Gastroesophageal sphincter (tissue), 3 donors: ENCODE measurements around the gene BMP10.

Experiments
- EP300 ChIP-seq: sonication (generic); formaldehyde crosslinking; IDR thresholded peaks from one replicate; pipeline ENCODE4 v1.6.1; 2017; ENCODE audit warnings: antibody characterized with exemption, mild to moderate bottlenecking
- POLR2A ChIP-seq, 2 donors: fragments of 450-650 bp; IDR thresholded peaks; one replicate each; pipeline ENCODE4 v1.6.1; 2017; ENCODE audit warnings: antibody characterized with exemption in 2 of 2, mild to moderate bottlenecking in 2 of 2, moderate library complexity in 1 of 2
- POLR2AphosphoS5 ChIP-seq: sonication (generic); formaldehyde crosslinking; IDR thresholded peaks from one replicate; pipeline ENCODE4 v1.6.1; 2017; ENCODE audit warnings: antibody characterized with exemption
- TF ChIP-seq, protein P1 (sequence below), 4 experiments: fragments of 200-600 bp in 2 of 4; fragments of 450-650 bp in 2 of 4; sonication (generic) in 1 of 4; IDR thresholded peaks; one replicate each; pipeline ENCODE4 v1.5.1; 2017 to 2019; ENCODE audit warnings: antibody characterized with exemption in 4 of 4, mild to moderate bottlenecking in 2 of 4, moderate library complexity in 2 of 4

DNA sequence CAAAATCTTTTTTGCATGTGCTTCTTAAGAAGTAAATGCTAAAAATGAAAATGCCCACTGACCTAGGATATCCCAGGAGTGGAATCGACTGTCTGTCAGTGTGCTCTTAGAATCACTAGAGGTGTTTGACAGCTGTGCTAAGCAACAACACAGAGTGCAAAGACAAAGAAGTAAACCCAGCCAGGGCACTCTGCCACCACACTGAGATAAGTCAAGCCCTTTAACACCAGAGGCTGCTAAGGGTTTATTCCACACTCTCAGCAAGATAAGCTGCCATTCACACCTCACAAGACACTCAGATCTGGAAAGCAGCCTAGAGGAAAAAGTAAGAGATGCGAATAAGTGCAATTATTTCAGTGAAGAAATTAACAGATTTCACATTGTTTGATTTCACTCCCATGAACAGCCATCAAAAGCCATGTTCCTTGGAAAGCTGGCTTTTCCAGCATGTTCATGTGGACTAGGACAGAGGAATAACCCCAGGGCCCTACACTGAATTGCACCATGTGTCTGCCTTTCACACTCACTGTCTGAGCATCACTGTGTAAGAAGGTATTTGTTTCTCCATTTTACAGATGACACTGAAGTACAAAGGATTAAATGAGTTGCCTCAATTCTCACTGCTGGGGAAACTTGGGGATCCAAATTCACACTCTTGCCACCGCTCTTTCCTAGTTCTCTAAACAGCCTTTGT, 6.0 kb upstream of the BMP10 start:
- TF ChIP-seq POLR2A (IDR thresholded peaks at IDR 0.05), result no peak
- TF ChIP-seq, protein P1, sequence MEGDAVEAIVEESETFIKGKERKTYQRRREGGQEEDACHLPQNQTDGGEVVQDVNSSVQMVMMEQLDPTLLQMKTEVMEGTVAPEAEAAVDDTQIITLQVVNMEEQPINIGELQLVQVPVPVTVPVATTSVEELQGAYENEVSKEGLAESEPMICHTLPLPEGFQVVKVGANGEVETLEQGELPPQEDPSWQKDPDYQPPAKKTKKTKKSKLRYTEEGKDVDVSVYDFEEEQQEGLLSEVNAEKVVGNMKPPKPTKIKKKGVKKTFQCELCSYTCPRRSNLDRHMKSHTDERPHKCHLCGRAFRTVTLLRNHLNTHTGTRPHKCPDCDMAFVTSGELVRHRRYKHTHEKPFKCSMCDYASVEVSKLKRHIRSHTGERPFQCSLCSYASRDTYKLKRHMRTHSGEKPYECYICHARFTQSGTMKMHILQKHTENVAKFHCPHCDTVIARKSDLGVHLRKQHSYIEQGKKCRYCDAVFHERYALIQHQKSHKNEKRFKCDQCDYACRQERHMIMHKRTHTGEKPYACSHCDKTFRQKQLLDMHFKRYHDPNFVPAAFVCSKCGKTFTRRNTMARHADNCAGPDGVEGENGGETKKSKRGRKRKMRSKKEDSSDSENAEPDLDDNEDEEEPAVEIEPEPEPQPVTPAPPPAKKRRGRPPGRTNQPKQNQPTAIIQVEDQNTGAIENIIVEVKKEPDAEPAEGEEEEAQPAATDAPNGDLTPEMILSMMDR (IDR thresholded peaks at IDR 0.05), result no peak
- TF ChIP-seq POLR2AphosphoS5, result no peak
- no peak for TF ChIP-seq EP300
